Neural cell (in vitro differentiated cells): ENCODE results near the gene FNBP1L. TPM values are rescaled to one million over a fixed set of nuclear protein-coding genes. Genes with fewer than 3 reads are reported as not detected.

ENCODE experiments used
- H2AFZ ChIP-seq: fragments of 200-600, 300-800 bp; sonication (generic), shearing (Covaris generic); 2 replicates; pipeline ENCODE4 v1.6.0; 2014; ENCODE audit warnings: low read depth, mild to moderate bottlenecking, antibody characterized with exemption, low read length, moderate library complexity
- H3F3A ChIP-seq: fragments of 200-600 bp; shearing (Covaris generic); 2 replicates; pipeline ENCODE4 v1.6.1; 2016; ENCODE audit warnings: mild to moderate bottlenecking, moderate library complexity, mixed read lengths, antibody characterized with exemption, low read length; ENCODE audit not compliant: insufficient read depth, poor library complexity, severe bottlenecking
- H3K27ac ChIP-seq: fragments of 200-600, 300-800 bp; sonication (generic), shearing (Covaris generic); 2 replicates; pipeline ENCODE4 v1.5.1; 2014; ENCODE audit warnings: mild to moderate bottlenecking, low read length, moderate library complexity
- H3K27me3 ChIP-seq: fragments of 300-800, 200-600 bp; sonication (generic), shearing (Covaris generic); 2 replicates; pipeline ENCODE4 v1.6.0; 2014; ENCODE audit warnings: mild to moderate bottlenecking, low read depth, low read length, moderate library complexity; ENCODE audit not compliant: insufficient read depth
- H3K36me3 ChIP-seq: fragments of 300-800, 200-600 bp; sonication (generic), shearing (Covaris generic); 2 replicates; pipeline ENCODE4 v1.5.1; 2014; ENCODE audit warnings: mild to moderate bottlenecking, antibody characterized with exemption, low read length, moderate library complexity; ENCODE audit not compliant: insufficient read depth
- H3K4me2 ChIP-seq: fragments of 300-800, 200-600 bp; sonication (generic), shearing (Covaris generic); 2 replicates; pipeline ENCODE4 v1.6.0; 2014; ENCODE audit warnings: mild to moderate bottlenecking, low read length
- H3K4me3 ChIP-seq: fragments of 300-800, 200-600 bp; sonication (generic), shearing (Covaris generic); 2 replicates; pipeline ENCODE4 v1.5.1; 2014; ENCODE audit warnings: mild to moderate bottlenecking, low read length, moderate library complexity
- H3K79me2 ChIP-seq: fragments of 200-600 bp; shearing (Covaris generic); replicated peaks from 2 replicates; pipeline ENCODE4 v1.6.0; 2014; ENCODE audit warnings: mild to moderate bottlenecking, low read length, moderate library complexity; ENCODE audit not compliant: insufficient read depth
- H3K9ac ChIP-seq: fragments of 300-800, 200-600 bp; sonication (generic), shearing (Covaris generic); 2 replicates; pipeline ENCODE4 v1.6.1; 2016; ENCODE audit warnings: mild to moderate bottlenecking, low read length, mixed read lengths
- H3K9me2 ChIP-seq: fragments of 200-600 bp; shearing (Covaris generic); 2 replicates; pipeline ENCODE4 v1.6.1; 2016; ENCODE audit warnings: mild to moderate bottlenecking, low read length, mixed read lengths; ENCODE audit not compliant: insufficient read depth
- H3K9me3 ChIP-seq: fragments of 200-600, 300-800 bp; sonication (generic), shearing (Covaris generic); 2 replicates; pipeline ENCODE4 v1.6.1; 2016; ENCODE audit warnings: mild to moderate bottlenecking, mixed run types, low read length, moderate library complexity, mixed read lengths
- H4K20me1 ChIP-seq: fragments of 200-600 bp; shearing (Covaris generic); 2 replicates; pipeline ENCODE4 v1.6.1; 2016; ENCODE audit warnings: mild to moderate bottlenecking, mixed run types; ENCODE audit not compliant: insufficient read depth
- EP300 ChIP-seq: fragments of 450-650 bp; conservative IDR thresholded peaks from 2 replicates; pipeline ENCODE4 v1.6.1; 2014; ENCODE audit warnings: antibody characterized with exemption, mild to moderate bottlenecking, moderate library complexity; ENCODE audit not compliant: poor library complexity, severe bottlenecking
- EZH2 ChIP-seq: fragments of 200-600, 300-800 bp; shearing (Covaris generic), sonication (generic); IDR thresholded peaks from 2 replicates; pipeline ENCODE4 v1.6.1; 2014; ENCODE audit warnings: antibody characterized with exemption, low read length, borderline replicate concordance, mild to moderate bottlenecking; ENCODE audit not compliant: insufficient read depth, poor library complexity, severe bottlenecking
- RAD21 ChIP-seq: fragments of 450-650 bp; conservative IDR thresholded peaks from 2 replicates; pipeline ENCODE4 v1.6.1; 2014; ENCODE audit warnings: antibody characterized with exemption, mild to moderate bottlenecking, moderate library complexity
- REST ChIP-seq: IDR thresholded peaks from 2 replicates; pipeline ENCODE4 v1.6.1; 2012; ENCODE audit warnings: borderline replicate concordance
- SMC3 ChIP-seq: fragments of 450-650 bp; conservative IDR thresholded peaks from 2 replicates; pipeline ENCODE4 v1.6.1; 2014; ENCODE audit warnings: antibody characterized with exemption, mild to moderate bottlenecking, moderate library complexity; ENCODE audit not compliant: poor library complexity
- TAF1 ChIP-seq: IDR thresholded peaks from 2 replicates; pipeline ENCODE4 v1.6.1; 2012; ENCODE audit warnings: low read depth
- polyA plus RNA-seq: library from polyadenylated mRNA; depleted of rRNA; stranded (reverse); fragments of >200 nt; gene quantifications from 2 replicates; pipeline ENCODE4 v1.2.3, GENCODE V29; 2014
- TF ChIP-seq, protein P1 (sequence below): fragments of 450-650 bp; IDR thresholded peaks from 2 replicates; pipeline ENCODE4 v1.5.1; 2014; ENCODE audit warnings: antibody characterized with exemption, mild to moderate bottlenecking, moderate library complexity; ENCODE audit not compliant: poor library complexity, severe bottlenecking

FNBP1L gene
- polyA plus RNA-seq, 1 donor from 2014 or later: 1,044 TPM

GRCh38 chr1:93566227-93566626, 118.3 kb downstream of the FNBP1L start:
- no peaks in the 10 kb centered on the region for H3K79me2 ChIP-seq
- no peaks in the 10 kb centered on the region for H3K27me3 ChIP-seq
- H3K9me2 ChIP-seq: no peaks in the 10 kb centered on the region
- H3K36me3 ChIP-seq: no peaks in the 10 kb centered on the region
- no peaks in the 10 kb centered on the region for H3K9me3 ChIP-seq
- no peak overlapping the region for H3K4me3 ChIP-seq
- no peak overlapping the region for H3K27ac ChIP-seq
- no peak overlapping the region for H3K9ac ChIP-seq
- TF ChIP-seq REST: no peak
- TF ChIP-seq TAF1: no peak
- no peak for TF ChIP-seq EP300
- TF ChIP-seq, protein P1, sequence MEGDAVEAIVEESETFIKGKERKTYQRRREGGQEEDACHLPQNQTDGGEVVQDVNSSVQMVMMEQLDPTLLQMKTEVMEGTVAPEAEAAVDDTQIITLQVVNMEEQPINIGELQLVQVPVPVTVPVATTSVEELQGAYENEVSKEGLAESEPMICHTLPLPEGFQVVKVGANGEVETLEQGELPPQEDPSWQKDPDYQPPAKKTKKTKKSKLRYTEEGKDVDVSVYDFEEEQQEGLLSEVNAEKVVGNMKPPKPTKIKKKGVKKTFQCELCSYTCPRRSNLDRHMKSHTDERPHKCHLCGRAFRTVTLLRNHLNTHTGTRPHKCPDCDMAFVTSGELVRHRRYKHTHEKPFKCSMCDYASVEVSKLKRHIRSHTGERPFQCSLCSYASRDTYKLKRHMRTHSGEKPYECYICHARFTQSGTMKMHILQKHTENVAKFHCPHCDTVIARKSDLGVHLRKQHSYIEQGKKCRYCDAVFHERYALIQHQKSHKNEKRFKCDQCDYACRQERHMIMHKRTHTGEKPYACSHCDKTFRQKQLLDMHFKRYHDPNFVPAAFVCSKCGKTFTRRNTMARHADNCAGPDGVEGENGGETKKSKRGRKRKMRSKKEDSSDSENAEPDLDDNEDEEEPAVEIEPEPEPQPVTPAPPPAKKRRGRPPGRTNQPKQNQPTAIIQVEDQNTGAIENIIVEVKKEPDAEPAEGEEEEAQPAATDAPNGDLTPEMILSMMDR: no peak
- no peak overlapping the region for H3K4me2 ChIP-seq
- H2AFZ ChIP-seq: no peak overlapping the region
- no peaks in the 10 kb centered on the region for H3F3A ChIP-seq
- no peaks in the 10 kb centered on the region for H4K20me1 ChIP-seq

GRCh38 chr1:93567255-93567918, 119.5 kb downstream of the FNBP1L start:
- Histone ChIP-seq H3K9me3 (no peaks in the 10 kb centered on the region), H3K79me2 (no peaks in the 10 kb centered on the region), H3K9ac (no peak overlapping the region), H3K27ac (no peak overlapping the region), H3F3A (no peaks in the 10 kb centered on the region), H3K27me3 (no peaks in the 10 kb centered on the region), H2AFZ (no peak overlapping the region), H3K4me2 (no peak overlapping the region), H3K9me2 (no peaks in the 10 kb centered on the region), H3K36me3 (no peaks in the 10 kb centered on the region), H4K20me1 (no peaks in the 10 kb centered on the region), H3K4me3 (no peak overlapping the region)
- TF ChIP-seq SMC3: no peak
- TF ChIP-seq RAD21: no peak
- TF ChIP-seq, protein P1: no peak
- TF ChIP-seq EZH2: no peak
